Mesendoderm (in vitro differentiated cells): ENCODE results near the gene WFDC10A. TPM values are rescaled to one million over a fixed set of nuclear protein-coding genes. Genes with fewer than 3 reads are reported as not detected.
"Not testable (repeated sequence)": the region's sequence is repeated elsewhere in the genome, so short reads cannot be mapped to it uniquely, and the experiment has no call there.

ENCODE experiments used
- DNase-seq: peaks from one replicate; pipeline ENCODE4 v3.0.0; 2013
- H2AK5ac ChIP-seq: 2 replicates; pipeline ENCODE4 v1.6.1; 2013; ENCODE audit warnings: low read length, inconsistent platforms
- H2BK120ac ChIP-seq: 2 replicates; pipeline ENCODE4 v1.6.1; 2013; ENCODE audit warnings: low read depth, mild to moderate bottlenecking, low read length, moderate library complexity, mixed read lengths
- H2BK15ac ChIP-seq: replicated peaks from 2 replicates; pipeline ENCODE4 v1.6.1; 2013; ENCODE audit warnings: low read depth, mild to moderate bottlenecking, moderate library complexity
- H2BK5ac ChIP-seq: 2 replicates; pipeline ENCODE4 v1.6.1; 2013; ENCODE audit warnings: low read length, inconsistent platforms
- H3K18ac ChIP-seq: 2 replicates; pipeline ENCODE4 v1.6.1; 2013; ENCODE audit warnings: mild to moderate bottlenecking, low read length, mixed read lengths
- H3K23ac ChIP-seq: one replicate; pipeline ENCODE4 v1.6.1; 2013; ENCODE audit warnings: low read length
- H3K27ac ChIP-seq: 2 replicates; pipeline ENCODE4 v1.5.1; 2013; ENCODE audit warnings: low read depth, mild to moderate bottlenecking, inconsistent platforms, low read length, moderate library complexity
- H3K27me3 ChIP-seq: 2 replicates; pipeline ENCODE4 v1.6.1; 2013; ENCODE audit warnings: low read length, control low read depth, mild to moderate bottlenecking, inconsistent platforms; ENCODE audit not compliant: insufficient read depth, poor library complexity
- H3K36me3 ChIP-seq: 2 replicates; pipeline ENCODE4 v1.6.1; 2013; ENCODE audit warnings: low read length, inconsistent platforms; ENCODE audit not compliant: control insufficient read depth, insufficient read depth
- H3K4ac ChIP-seq: one replicate; pipeline ENCODE4 v1.6.1; 2013; ENCODE audit warnings: low read depth, mild to moderate bottlenecking, low read length, moderate library complexity
- H3K4me1 ChIP-seq: 2 replicates; pipeline ENCODE4 v1.6.1; 2013; ENCODE audit warnings: low read depth, low read length, inconsistent platforms; ENCODE audit not compliant: control insufficient read depth
- H3K4me2 ChIP-seq: 2 replicates; pipeline ENCODE4 v1.6.1; 2013; ENCODE audit warnings: low read length
- H3K4me3 ChIP-seq: 2 replicates; pipeline ENCODE4 v1.5.1; 2013; ENCODE audit warnings: mild to moderate bottlenecking, low read length
- H3K56ac ChIP-seq: one replicate; pipeline ENCODE4 v1.6.1; 2013; ENCODE audit warnings: low read length
- H3K79me1 ChIP-seq: 2 replicates; pipeline ENCODE4 v1.6.1; 2013; ENCODE audit warnings: low read length, inconsistent platforms
- H3K79me2 ChIP-seq: 2 replicates; pipeline ENCODE4 v1.6.1; 2013; ENCODE audit warnings: mild to moderate bottlenecking, low read length; ENCODE audit not compliant: control insufficient read depth, insufficient read depth
- H3K9ac ChIP-seq: 2 replicates; pipeline ENCODE4 v1.6.1; 2013; ENCODE audit warnings: low read length, inconsistent platforms
- H4K5ac ChIP-seq: one replicate; pipeline ENCODE4 v1.6.1; 2013; ENCODE audit warnings: low read length
- H4K8ac ChIP-seq: one replicate; pipeline ENCODE4 v1.6.1; 2013; ENCODE audit warnings: low read depth, mild to moderate bottlenecking, control low read depth, low read length, moderate library complexity
- WGBS: extraction: QIAGEN DNeasy Blood & Tissue Kit; methylation state at CpG from one replicate; pipeline ENCODE4 v1.1.7; 2013; ENCODE audit warnings: low lambda C conversion rate, missing lambda C conversion rate; ENCODE audit not compliant: insufficient coverage; ENCODE audit errors: extremely low coverage; 5-methylcytosine and 5-hydroxymethylcytosine counted together
- polyA plus RNA-seq, 2 experiments: library from polyadenylated mRNA; stranded (reverse); fragments of 200-250 nt; gene quantifications; one replicate each; pipeline ENCODE4 v1.2.3, GENCODE V29; 2013

The WFDC10A gene
- polyA plus RNA-seq (2013, experiment 1 of 2) = 0.79 TPM
- polyA plus RNA-seq (2013, experiment 2 of 2) = 0.67 TPM

GRCh38 chr20:45629496-45630100 is at the start of gene WFDC10A:
WFDC10A (plus strand) TSS chr20:45629739; CDS start chr20:45629814, 75 bp downstream.
- no CpG with 5 or more reads among the region's 9 CpGs for WGBS
- Histone ChIP-seq H4K8ac (no peak within 1 kb of the TSS), H2BK5ac (peak within 1 kb of the TSS; percentile 83), H2BK15ac (no peak within 1 kb of the TSS), H3K18ac (no peak within 1 kb of the TSS), H3K27ac (no peak within 1 kb of the TSS), H3K79me1 (no peaks in the 10 kb centered on the region), H2BK120ac (no peak within 1 kb of the TSS), H3K4ac (no peak within 1 kb of the TSS), H3K36me3 (no peaks in the 10 kb centered on the region), H3K56ac (peak within 1 kb of the TSS; percentile 81), H3K4me2 (no peak within 1 kb of the TSS), H3K79me2 (no peaks in the 10 kb centered on the region), H2AK5ac (peak within 1 kb of the TSS; percentile 0), H3K4me1 (peaks cover 2% of the 10 kb centered on the region), H3K23ac (no peak within 1 kb of the TSS), H3K9ac (peak within 1 kb of the TSS; percentile 49), H3K4me3 (no peak within 1 kb of the TSS), H4K5ac (no peak within 1 kb of the TSS), H3K27me3 (no peaks in the 10 kb centered on the region)
- DNase-seq = peak; percentile 93

- Histone ChIP-seq H3K79me1 (no peaks in the 10 kb centered on the region), H3K9ac (peak overlapping the region; percentile 33), H3K36me3 (no peaks in the 10 kb centered on the region), H4K5ac (no peak overlapping the region), H4K8ac (no peak overlapping the region), H2BK120ac (peak overlapping the region; percentile 49), H3K56ac (no peak overlapping the region), H3K27me3 (no peaks in the 10 kb centered on the region), H3K79me2 (no peaks in the 10 kb centered on the region), H3K4ac (peak overlapping the region; percentile 94), H3K4me2 (no peak overlapping the region), H2AK5ac (peak overlapping the region; percentile 49), H2BK5ac (peak overlapping the region; percentile 54), H3K23ac (no peak overlapping the region), H3K4me3 (no peak overlapping the region), H3K18ac (peak overlapping the region; percentile 71), H3K27ac (no peak overlapping the region), H2BK15ac (no peak overlapping the region), H3K4me1 (peaks cover 8% of the 10 kb centered on the region)
- DNase-seq = peak; percentile 38
These were observed 47.8 kb upstream of the WFDC10A start for GRCh38 chr20:45581702-45582101.

DNA sequence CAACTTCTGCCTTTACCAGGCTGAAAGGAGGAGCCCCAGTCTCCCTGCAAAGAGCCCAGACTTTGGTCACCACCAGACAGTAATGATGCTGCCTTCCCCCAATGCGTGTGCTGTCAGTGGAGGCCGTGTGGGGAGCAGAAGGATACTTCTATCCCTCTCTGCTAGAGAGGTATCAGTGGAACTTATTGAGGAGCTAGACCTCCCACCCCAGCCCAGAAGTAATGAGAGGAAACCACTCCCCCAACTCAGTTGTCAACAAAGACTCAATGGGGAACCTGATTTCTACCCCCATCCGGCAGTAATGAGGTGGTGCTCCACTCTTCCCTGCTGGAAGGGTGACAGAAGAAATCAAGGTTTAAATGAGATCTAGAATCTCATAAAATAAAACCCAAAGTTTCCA is 46.0 kb upstream of the WFDC10A start:
- no peak overlapping the region for H2AK5ac ChIP-seq
- no peak overlapping the region for H3K4me3 ChIP-seq
- peak overlapping the region; percentile 66 for H3K9ac ChIP-seq
- DNase-seq = peak; percentile 83
- no peaks in the 10 kb centered on the region for H3K79me2 ChIP-seq
- peak overlapping the region; percentile 17 for H4K5ac ChIP-seq
- peak overlapping the region; percentile 9 for H2BK120ac ChIP-seq
- H2BK5ac ChIP-seq = peak overlapping the region; percentile 83
- H3K4me1 ChIP-seq = peaks cover 5% of the 10 kb centered on the region
- H3K4ac ChIP-seq = peak overlapping the region; percentile 10
- no peak overlapping the region for H2BK15ac ChIP-seq
- no peak overlapping the region for H4K8ac ChIP-seq
- no CpG with 5 or more reads among the region's 3 CpGs for WGBS
- peak overlapping the region; percentile 11 for H3K18ac ChIP-seq
- H3K23ac ChIP-seq = peak overlapping the region; percentile 45
- peak overlapping the region; percentile 8 for H3K4me2 ChIP-seq
- no peaks in the 10 kb centered on the region for H3K27me3 ChIP-seq
- peak overlapping the region; percentile 47 for H3K27ac ChIP-seq
- no peaks in the 10 kb centered on the region for H3K36me3 ChIP-seq
- peak overlapping the region; percentile 83 for H3K56ac ChIP-seq
- no peaks in the 10 kb centered on the region for H3K79me1 ChIP-seq

GRCh38 chr20:45584294-45584693 is 45.2 kb upstream of the WFDC10A start:
- Histone ChIP-seq H2BK120ac (peak overlapping the region; percentile 92), H3K18ac (peak overlapping the region; percentile 68), H3K4ac (peak overlapping the region; percentile 94)
- peak; percentile 71 for DNase-seq
- H3K27me3 ChIP-seq, H3K23ac ChIP-seq, H2AK5ac ChIP-seq, H3K36me3 ChIP-seq, H3K79me2 ChIP-seq, H4K8ac ChIP-seq, H4K5ac ChIP-seq, H3K4me1 ChIP-seq, H3K79me1 ChIP-seq, H2BK5ac ChIP-seq, H3K56ac ChIP-seq, H3K4me3 ChIP-seq, H2BK15ac ChIP-seq, H3K9ac ChIP-seq, H3K27ac ChIP-seq, H3K4me2 ChIP-seq: not testable (repeated sequence)
- no CpG with 5 or more reads among the region's 5 CpGs for WGBS

DNA sequence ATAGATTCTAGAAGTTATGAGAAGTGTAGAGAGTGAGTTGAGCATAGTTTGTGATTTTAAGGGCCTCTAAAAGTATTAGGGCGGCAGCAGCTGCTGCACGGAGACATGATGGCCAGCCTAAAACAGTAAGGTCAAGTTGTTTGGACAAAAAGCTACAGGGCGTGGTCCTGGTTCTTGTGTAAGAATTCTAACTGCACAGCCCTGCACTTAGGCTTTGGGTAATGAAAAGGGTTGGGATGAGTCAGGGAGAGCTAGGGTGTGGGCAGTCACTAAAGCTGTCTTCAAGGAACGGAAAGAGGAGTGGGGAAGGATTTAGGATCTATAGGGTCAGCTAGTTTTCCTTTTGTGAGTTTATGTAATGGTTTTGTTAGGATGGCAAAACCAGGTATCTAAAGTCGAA is 43.6 kb upstream of the WFDC10A start:
- not testable (repeated sequence) for H3K4me3 ChIP-seq, H3K4me1 ChIP-seq, H3K4ac ChIP-seq, H2AK5ac ChIP-seq, H3K23ac ChIP-seq, H3K79me1 ChIP-seq, H4K5ac ChIP-seq, H3K36me3 ChIP-seq, H3K27me3 ChIP-seq, DNase-seq, H3K79me2 ChIP-seq, H3K27ac ChIP-seq, H3K56ac ChIP-seq, H4K8ac ChIP-seq, H3K4me2 ChIP-seq, H2BK15ac ChIP-seq, H3K9ac ChIP-seq
- Histone ChIP-seq H2BK120ac (peak overlapping the region; percentile 61), H3K18ac (peak overlapping the region; percentile 96), H2BK5ac (peak overlapping the region; percentile 42)
- no CpG with 5 or more reads among the region's 5 CpGs for WGBS

DNA sequence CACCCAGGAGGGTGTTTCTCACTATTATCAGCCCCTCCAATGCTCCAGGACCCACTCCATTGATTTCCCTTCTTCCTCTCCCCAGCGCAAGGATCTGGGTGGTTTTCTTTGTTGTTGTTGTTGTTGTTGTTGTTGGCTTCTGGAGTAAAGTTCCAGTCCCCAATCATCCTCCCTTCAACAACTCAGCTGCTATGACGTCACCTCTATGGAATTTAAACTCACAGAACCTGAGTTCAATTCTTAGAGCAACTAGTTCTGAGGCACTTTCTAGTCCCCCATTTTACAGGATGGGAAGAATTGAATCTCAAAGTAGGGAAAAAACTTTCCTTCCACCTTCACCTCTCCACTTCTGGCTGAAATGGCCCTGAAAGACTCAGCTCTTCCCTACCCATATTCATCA is 40.7 kb upstream of the WFDC10A start:
- Histone ChIP-seq H3K4me1 (no peaks in the 10 kb centered on the region), H3K27me3 (no peaks in the 10 kb centered on the region), H2BK15ac (no peak overlapping the region), H3K79me2 (no peaks in the 10 kb centered on the region), H3K23ac (no peak overlapping the region), H2BK5ac (no peak overlapping the region), H3K18ac (peak overlapping the region; percentile 71), H3K56ac (peak overlapping the region; percentile 7), H3K4ac (no peak overlapping the region), H2AK5ac (no peak overlapping the region), H3K79me1 (no peaks in the 10 kb centered on the region), H2BK120ac (no peak overlapping the region), H3K4me3 (no peak overlapping the region), H3K9ac (no peak overlapping the region), H3K4me2 (no peak overlapping the region), H3K27ac (no peak overlapping the region), H4K8ac (no peak overlapping the region), H4K5ac (no peak overlapping the region), H3K36me3 (no peaks in the 10 kb centered on the region)
- no CpG with 5 or more reads among the region's 2 CpGs for WGBS
- DNase-seq = peak; percentile 76
